ENCODE data around the gene MPP2. TPM values are rescaled to one million over a fixed set of nuclear protein-coding genes. Genes with fewer than 3 reads are reported as not detected.

The MPP2 gene
- total and polyA plus RNA-seq, 9 of the 15 experiments (the other 6 are each of a cell fraction or from before 2014, with no cell fraction given) = 0.04 to 1.0 (median 0.24) TPM

DNA sequence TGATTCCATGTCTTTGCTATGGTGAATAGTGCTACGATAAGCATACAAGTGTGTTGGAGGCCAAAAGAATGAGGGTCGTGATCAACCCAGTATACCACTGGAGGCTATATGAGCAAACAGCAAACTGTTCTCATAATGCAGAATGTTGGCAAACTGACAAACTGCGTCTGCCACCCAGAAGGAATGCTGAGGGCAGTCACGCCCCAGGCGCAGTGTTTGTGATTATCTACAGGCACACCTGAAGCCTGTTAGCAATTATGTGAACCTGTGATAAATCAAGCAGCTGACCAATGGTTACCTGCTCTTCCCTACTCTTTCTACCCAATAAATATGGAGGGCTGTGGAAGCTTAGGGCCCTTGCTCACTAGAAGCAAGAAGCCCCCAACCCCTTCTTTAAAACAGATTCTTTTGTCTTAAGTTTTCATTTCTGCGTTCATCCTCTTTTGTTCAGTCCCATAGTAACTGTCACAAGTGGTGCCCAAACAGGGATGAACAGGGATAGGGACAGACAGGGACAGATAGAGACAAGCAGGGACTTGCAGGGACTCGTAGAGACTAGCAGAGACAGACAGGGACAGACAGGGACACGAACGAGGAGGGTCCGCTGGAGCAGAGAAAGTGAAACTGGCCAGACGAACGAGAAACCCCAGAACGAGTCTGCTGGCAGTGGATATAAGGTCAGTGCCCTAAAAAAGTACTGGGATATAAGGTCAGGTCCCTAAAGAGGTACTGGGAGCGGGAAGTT is 35.2 kb downstream of the MPP2 start:
- no peak overlapping the region for H3K4me3 ChIP-seq
- FAIRE-seq (no peak), DNase-seq (ENCODE audit: extremely low read depth in 1 of 4, low spot score in 3 of 4) (no peak), ATAC-seq (no peak)
- H3K4me2 ChIP-seq (ENCODE audit: insufficient read depth, low read length) = peak overlapping the region; percentile 27; the same call in 1 of the 2 replicates
- no TSS peak for BruUV-seq (replicated peaks)
- H3K9ac ChIP-seq (ENCODE audit: insufficient read depth in 1 of 2, low read depth in 2 of 2, low read length in 2 of 2) = peak overlapping the region in 1 of 2 experiments; percentile 61; a peak in 1 of 4 replicates
- in situ Hi-C loops (cut with MboI) = no loop called here
- 2% methylated on average over 14 of the region's 14 CpGs for WGBS (ENCODE audit: insufficient coverage, low coverage, missing lambda C conversion rate)
- H3K9me3 ChIP-seq (replicated peaks; ENCODE audit: control insufficient read depth, insufficient read depth, low read depth, low read length) = no peaks in the 10 kb centered on the region
- ChIA-PET POLR2A (no interaction called here), CTCF (ENCODE audit: low intra/inter-chr PET ratio) (no interaction called here)
- peaks cover 13 to 29% of the 10 kb centered on the region in 2 experiments for H3K27me3 ChIP-seq (ENCODE audit: control insufficient read depth in 2 of 2, insufficient read depth in 2 of 2, low read length in 2 of 2)
- intact Hi-C loops (cut with micrococcal nuclease) = no loop called here
- H3K36me3 ChIP-seq (ENCODE audit: control insufficient read depth, insufficient read depth, low read length) = no peaks in the 10 kb centered on the region
- H4K20me1 ChIP-seq (replicated peaks; ENCODE audit: control insufficient read depth, insufficient read depth, low read length) = no peaks in the 10 kb centered on the region
- H2AFZ ChIP-seq (ENCODE audit: low read depth, low read length) = 0 out of 2 replicates have a peak overlapping the region, but pooled peaks have one; percentile 51
- no peaks in the 10 kb centered on the region for H3K9me1 ChIP-seq (ENCODE audit: control insufficient read depth, insufficient read depth, low read length)
- TF ChIP-seq TCF3 (CRISPR knock-in tag; IDR thresholded peaks at IDR 0.05) = 0 out of 2 replicates have a peak, but pooled peaks have one; percentile 11
- no peak for TF ChIP-seq BDP1 (IDR thresholded peaks at IDR 0.05; ENCODE audit: insufficient read depth, insufficient read length)
- TF ChIP-seq, protein P1, sequence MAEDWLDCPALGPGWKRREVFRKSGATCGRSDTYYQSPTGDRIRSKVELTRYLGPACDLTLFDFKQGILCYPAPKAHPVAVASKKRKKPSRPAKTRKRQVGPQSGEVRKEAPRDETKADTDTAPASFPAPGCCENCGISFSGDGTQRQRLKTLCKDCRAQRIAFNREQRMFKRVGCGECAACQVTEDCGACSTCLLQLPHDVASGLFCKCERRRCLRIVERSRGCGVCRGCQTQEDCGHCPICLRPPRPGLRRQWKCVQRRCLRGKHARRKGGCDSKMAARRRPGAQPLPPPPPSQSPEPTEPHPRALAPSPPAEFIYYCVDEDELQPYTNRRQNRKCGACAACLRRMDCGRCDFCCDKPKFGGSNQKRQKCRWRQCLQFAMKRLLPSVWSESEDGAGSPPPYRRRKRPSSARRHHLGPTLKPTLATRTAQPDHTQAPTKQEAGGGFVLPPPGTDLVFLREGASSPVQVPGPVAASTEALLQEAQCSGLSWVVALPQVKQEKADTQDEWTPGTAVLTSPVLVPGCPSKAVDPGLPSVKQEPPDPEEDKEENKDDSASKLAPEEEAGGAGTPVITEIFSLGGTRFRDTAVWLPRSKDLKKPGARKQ (CRISPR knock-in tag; IDR thresholded peaks at IDR 0.05) = no peak
- TF ChIP-seq, protein P2, sequence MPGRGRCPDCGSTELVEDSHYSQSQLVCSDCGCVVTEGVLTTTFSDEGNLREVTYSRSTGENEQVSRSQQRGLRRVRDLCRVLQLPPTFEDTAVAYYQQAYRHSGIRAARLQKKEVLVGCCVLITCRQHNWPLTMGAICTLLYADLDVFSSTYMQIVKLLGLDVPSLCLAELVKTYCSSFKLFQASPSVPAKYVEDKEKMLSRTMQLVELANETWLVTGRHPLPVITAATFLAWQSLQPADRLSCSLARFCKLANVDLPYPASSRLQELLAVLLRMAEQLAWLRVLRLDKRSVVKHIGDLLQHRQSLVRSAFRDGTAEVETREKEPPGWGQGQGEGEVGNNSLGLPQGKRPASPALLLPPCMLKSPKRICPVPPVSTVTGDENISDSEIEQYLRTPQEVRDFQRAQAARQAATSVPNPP (IDR thresholded peaks at IDR 0.05; ENCODE audit: borderline replicate concordance, insufficient read depth, insufficient read length) = no peak
- TF ChIP-seq JUNB (CRISPR knock-in tag; conservative IDR thresholded peaks at IDR 0.05) = no peak
- TF ChIP-seq JUND (IDR thresholded peaks at IDR 0.05; ENCODE audit: borderline replicate concordance, low read depth, low read length) = no peak
- no peak for TF ChIP-seq JUND (tag; IDR thresholded peaks at IDR 0.05; ENCODE audit: borderline replicate concordance, low read depth, low read length)
- no peak for TF ChIP-seq ZNF24 (IDR thresholded peaks at IDR 0.05)
- H3K79me2 ChIP-seq (ENCODE audit: control insufficient read depth, insufficient read depth, low read length) = no peaks in the 10 kb centered on the region
- H3K27ac ChIP-seq (ENCODE audit: extremely low read depth, low read depth, low read length) = no peak overlapping the region
- peaks cover 0 to 2% of the 10 kb centered on the region in 2 experiments; a peak in 3 of 5 replicates for H3K4me1 ChIP-seq (replicated peaks in 1 of 2; ENCODE audit: control insufficient read depth in 2 of 2, insufficient read depth in 2 of 2, low read length in 2 of 2)

Measured in K562 (cell line).